HCT116 (cell line): ENCODE results near the gene SESN1.

ENCODE experiments used
- CEBPB ChIP-seq: IDR thresholded peaks from 2 replicates; pipeline ENCODE4 v1.6.1; 2012; ENCODE audit warnings: low read depth
- CTCF ChIP-seq, 3 experiments: fragments of 200-600 bp in 1 of 3; sonication (generic) in 1 of 3; IDR thresholded peaks in 2 of 3; conservative IDR thresholded peaks in 1 of 3; 2 replicates each; pipeline ENCODE4 v1.5.1; 2012 to 2017; ENCODE audit warnings: low read depth in 2 of 3, low read length in 2 of 3, antibody characterized with exemption in 1 of 3, borderline replicate concordance in 1 of 3, control low read depth in 1 of 3, mild to moderate bottlenecking in 1 of 3, mixed read lengths in 1 of 3, mixed run types in 1 of 3, moderate library complexity in 1 of 3; ENCODE audit not compliant: insufficient read depth in 1 of 3
- EZH2phosphoT487 ChIP-seq: fragments of 200-600 bp; IDR thresholded peaks from 2 replicates; pipeline ENCODE4 v1.6.1; 2018; ENCODE audit warnings: antibody characterized with exemption, borderline replicate concordance
- POLR2A ChIP-seq: IDR thresholded peaks from 2 replicates; pipeline ENCODE4 v1.7.0; 2011; ENCODE audit warnings: borderline replicate concordance; ENCODE audit not compliant: insufficient read depth, insufficient read length; ENCODE audit errors: extremely low read depth
- POLR2AphosphoS5 ChIP-seq: IDR thresholded peaks from 2 replicates; pipeline ENCODE4 v1.6.1; 2011; ENCODE audit warnings: mild to moderate bottlenecking, low read depth, low read length, moderate library complexity
- SP1 ChIP-seq: IDR thresholded peaks from 2 replicates; pipeline ENCODE4 v1.6.1; 2012; ENCODE audit warnings: low read depth
- SRF ChIP-seq: IDR thresholded peaks from 2 replicates; pipeline ENCODE4 v1.6.1; 2012; ENCODE audit warnings: low read depth
- TF ChIP-seq, protein P1 (sequence below): IDR thresholded peaks from 2 replicates; pipeline ENCODE4 v1.6.1; 2012

GRCh38 chr6:108961985-108962384 lies 132.7 kb downstream of the SESN1 start:
- TF ChIP-seq EZH2phosphoT487 (no peak), POLR2AphosphoS5 (no peak), POLR2A (no peak), CTCF (IDR thresholded peaks at IDR 0.05 in 2 of 3, conservative IDR thresholded peaks at IDR 0.05 in 1 of 3; ENCODE audit: borderline replicate concordance in 1 of 3, insufficient read depth in 1 of 3, low read depth in 2 of 3, low read length in 2 of 3) (no peak), SP1 (no peak), CEBPB (no peak), SRF (no peak)
- TF ChIP-seq, protein P1, sequence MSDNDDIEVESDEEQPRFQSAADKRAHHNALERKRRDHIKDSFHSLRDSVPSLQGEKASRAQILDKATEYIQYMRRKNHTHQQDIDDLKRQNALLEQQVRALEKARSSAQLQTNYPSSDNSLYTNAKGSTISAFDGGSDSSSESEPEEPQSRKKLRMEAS = no peak
